HAP-1 (cell line): Measurements from ENCODE around the gene CCDC78.
A peak's percentile ranks its signal among the peaks of the same experiment; 100 is the strongest.
"Not testable (repeated sequence)": the region's sequence is repeated elsewhere in the genome, so short reads cannot be mapped to it uniquely, and the experiment has no call there.

Experiments used
- DNase-seq, 2 experiments: peaks; one replicate each; pipeline ENCODE4 v3.0.0-alpha.2; 2016 to 2020; ENCODE audit warnings: low spot score in 2 of 2
- H3K27me3 ChIP-seq: fragments of 250-450 bp; sonication (Bioruptor Pico); 2 replicates; pipeline ENCODE4 v1.5.1; 2020; ENCODE audit warnings: low read depth, mild to moderate bottlenecking, moderate library complexity
- H3K36me3 ChIP-seq: fragments of 250-450 bp; sonication (Bioruptor Pico); replicated peaks from 2 replicates; pipeline ENCODE4 v1.5.1; 2020; ENCODE audit warnings: mild to moderate bottlenecking
- H3K4me1 ChIP-seq: fragments of 250-450 bp; sonication (Bioruptor Pico); 2 replicates; pipeline ENCODE4 v1.5.1; 2020; ENCODE audit warnings: mild to moderate bottlenecking
- H3K4me3 ChIP-seq: fragments of 250-450 bp; sonication (Bioruptor Pico); 2 replicates; pipeline ENCODE4 v1.5.1; 2020; ENCODE audit warnings: mild to moderate bottlenecking, moderate library complexity
- H3K9me3 ChIP-seq: fragments of 250-450 bp; sonication (Bioruptor Pico); 2 replicates; pipeline ENCODE4 v1.5.1; 2020; ENCODE audit warnings: mild to moderate bottlenecking, moderate library complexity
- in situ Hi-C: fragments of 300-500 bp; cut with MboI; formaldehyde crosslinking; loops from 3 replicates; pipeline ENCODE4 v1.14.3; 2020; ENCODE audit warnings: low sequenced_read_pairs, inconsistent platforms, mixed read lengths

Gene CCDC78

DNA sequence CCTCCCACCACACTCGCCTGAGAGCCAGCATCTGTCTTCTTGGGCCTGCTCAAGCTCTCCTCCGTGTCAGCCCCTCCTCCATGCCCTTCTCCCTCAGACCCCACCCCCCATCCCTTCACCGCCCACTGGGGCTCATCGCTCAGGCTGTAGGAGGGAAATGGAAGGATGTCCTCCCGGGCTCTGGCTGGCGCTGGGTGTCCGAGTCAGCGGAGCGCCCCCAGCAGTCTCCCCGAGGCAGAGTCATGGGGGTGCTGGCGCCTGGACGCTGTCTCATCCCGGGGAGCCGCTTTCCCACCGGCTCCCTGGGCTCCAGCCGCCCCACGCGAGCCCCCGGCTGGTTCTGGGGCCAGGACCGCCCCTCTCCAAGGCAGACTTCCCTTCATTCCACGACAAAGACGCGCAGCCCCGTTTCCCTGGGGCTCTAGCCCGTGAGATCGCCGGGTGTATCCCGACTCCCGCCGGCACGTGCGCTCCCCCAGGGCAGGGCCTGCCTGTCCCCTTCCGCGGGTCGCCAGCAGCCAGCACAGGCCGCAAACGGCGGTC, 5.7 kb downstream of the CCDC78 start:
- DNase-seq, result peak; percentile 72 to 86
- Histone ChIP-seq H3K27me3 (no peaks in the 10 kb centered on the region), H3K4me3 (peak overlapping the region; percentile 75), H3K9me3 (no peaks in the 10 kb centered on the region), H3K36me3 (peaks cover 20% of the 10 kb centered on the region), H3K4me1 (peaks cover 23% of the 10 kb centered on the region)
- in situ Hi-C loops, result no loop called here

GRCh38 chr16:719815-720446, 6.3 kb downstream of the CCDC78 start:
- peak; percentile 64 to 73 for DNase-seq
- Histone ChIP-seq H3K36me3 (peaks cover 20% of the 10 kb centered on the region), H3K27me3 (no peaks in the 10 kb centered on the region), H3K9me3 (no peaks in the 10 kb centered on the region), H3K4me3 (peak overlapping the region; percentile 75), H3K4me1 (peaks cover 23% of the 10 kb centered on the region)
- in situ Hi-C loops, result no loop called here

- Histone ChIP-seq H3K4me1 (peaks cover 23% of the 10 kb centered on the region), H3K4me3 (no peak overlapping the region), H3K36me3 (peaks cover 20% of the 10 kb centered on the region), H3K9me3 (no peaks in the 10 kb centered on the region), H3K27me3 (no peaks in the 10 kb centered on the region)
- in situ Hi-C loops, result no loop called here
- DNase-seq, result no peak
Observed at GRCh38 chr16:718922-719321, 7.3 kb downstream of the CCDC78 start.

GRCh38 chr16:718389-718788, 7.9 kb downstream of the CCDC78 start:
- in situ Hi-C loops, result no loop called here
- Histone ChIP-seq H3K4me3 (no peak overlapping the region), H3K4me1 (peaks cover 23% of the 10 kb centered on the region), H3K36me3 (peaks cover 18% of the 10 kb centered on the region), H3K9me3 (no peaks in the 10 kb centered on the region), H3K27me3 (no peaks in the 10 kb centered on the region)
- no peak for DNase-seq

DNA sequence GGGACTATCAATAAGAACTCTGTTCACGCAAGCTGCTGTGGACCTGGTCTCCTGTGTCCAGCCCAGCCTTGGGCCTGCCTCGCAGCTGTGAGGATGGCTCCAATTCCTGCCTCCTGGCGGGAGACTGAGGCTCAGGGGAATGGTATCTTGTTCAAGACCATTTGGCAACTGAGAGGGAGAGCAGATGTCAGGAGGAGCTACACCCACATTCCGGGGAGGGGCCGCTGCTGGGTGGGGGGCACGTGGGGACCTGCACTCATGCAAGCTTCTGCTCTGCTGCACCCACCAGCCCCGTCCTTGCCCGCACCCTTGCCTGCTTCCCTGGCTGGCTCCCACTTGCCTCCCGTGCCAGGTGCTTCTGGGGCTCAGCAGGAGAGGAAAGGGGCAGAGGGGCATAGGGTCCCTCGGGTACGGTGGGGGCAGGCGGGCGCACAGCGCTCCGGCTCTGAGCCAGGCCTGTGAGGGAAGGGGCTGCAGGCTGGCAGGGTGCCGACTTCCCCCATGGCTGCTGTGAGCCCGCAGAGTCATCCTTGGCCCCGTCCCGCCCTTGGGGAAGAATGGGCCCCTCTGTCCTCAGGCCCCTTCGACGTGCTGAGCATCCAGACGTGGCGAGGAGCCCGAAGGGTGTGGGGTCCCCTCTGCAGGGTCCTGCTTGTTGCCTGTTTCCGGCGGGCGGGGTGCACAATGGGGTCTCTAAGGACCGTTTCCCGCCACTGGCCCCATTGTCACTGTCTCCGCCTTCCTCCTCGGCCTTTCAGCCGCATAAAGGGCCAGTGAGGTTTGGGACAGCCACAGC, 8.6 kb downstream of the CCDC78 start:
- no peaks in the 10 kb centered on the region for H3K9me3 ChIP-seq
- H3K36me3 ChIP-seq, result peaks cover 11% of the 10 kb centered on the region
- DNase-seq, result no peak
- H3K27me3 ChIP-seq, result no peaks in the 10 kb centered on the region
- in situ Hi-C loops, result no loop called here
- H3K4me1 ChIP-seq, result peaks cover 24% of the 10 kb centered on the region
- no peak overlapping the region for H3K4me3 ChIP-seq

DNA sequence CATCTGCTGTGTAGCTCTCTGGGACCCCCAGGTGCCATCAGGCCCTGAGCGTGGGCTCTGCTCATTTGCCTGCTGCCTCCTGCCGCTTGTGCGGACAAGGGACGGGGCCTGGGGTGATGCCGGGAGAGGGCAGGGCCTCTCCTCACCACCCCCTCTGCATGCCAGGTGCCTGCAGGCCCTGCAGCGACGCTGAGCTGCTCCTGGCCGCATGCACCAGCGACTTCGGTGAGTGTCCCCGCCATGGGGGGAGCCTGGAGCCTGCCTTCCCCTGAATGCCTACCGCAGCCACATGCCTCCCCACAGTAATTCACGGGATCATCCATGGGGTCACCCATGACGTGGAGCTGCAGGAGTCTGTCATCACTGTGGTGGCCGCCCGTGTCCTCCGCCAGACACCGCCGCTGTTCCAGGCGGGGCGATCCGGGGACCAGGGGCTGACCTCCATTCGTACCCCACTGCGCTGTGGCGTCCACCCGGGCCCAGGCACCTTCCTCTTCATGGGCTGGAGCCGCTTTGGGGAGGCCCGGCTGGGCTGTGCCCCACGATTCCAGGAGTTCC, 9.4 kb downstream of the CCDC78 start:
- no peak for DNase-seq
- peaks cover 7% of the 10 kb centered on the region; the same call in 1 of the 2 replicates for H3K36me3 ChIP-seq
- peak overlapping the region; percentile 46; the same call in 1 of the 2 replicates for H3K4me3 ChIP-seq
- H3K27me3 ChIP-seq, result no peaks in the 10 kb centered on the region
- in situ Hi-C loops, result no loop called here
- no peaks in the 10 kb centered on the region for H3K9me3 ChIP-seq
- peaks cover 25% of the 10 kb centered on the region for H3K4me1 ChIP-seq

GRCh38 chr16:716200-716568, 10.1 kb downstream of the CCDC78 start:
- DNase-seq, result peak; percentile 34 to 78
- Histone ChIP-seq H3K4me3 (peak overlapping the region; percentile 46), H3K36me3 (peaks cover 3% of the 10 kb centered on the region; the same call in 1 of the 2 replicates), H3K9me3 (no peaks in the 10 kb centered on the region), H3K4me1 (peaks cover 20% of the 10 kb centered on the region), H3K27me3 (no peaks in the 10 kb centered on the region)
- in situ Hi-C loops, result no loop called here

DNA sequence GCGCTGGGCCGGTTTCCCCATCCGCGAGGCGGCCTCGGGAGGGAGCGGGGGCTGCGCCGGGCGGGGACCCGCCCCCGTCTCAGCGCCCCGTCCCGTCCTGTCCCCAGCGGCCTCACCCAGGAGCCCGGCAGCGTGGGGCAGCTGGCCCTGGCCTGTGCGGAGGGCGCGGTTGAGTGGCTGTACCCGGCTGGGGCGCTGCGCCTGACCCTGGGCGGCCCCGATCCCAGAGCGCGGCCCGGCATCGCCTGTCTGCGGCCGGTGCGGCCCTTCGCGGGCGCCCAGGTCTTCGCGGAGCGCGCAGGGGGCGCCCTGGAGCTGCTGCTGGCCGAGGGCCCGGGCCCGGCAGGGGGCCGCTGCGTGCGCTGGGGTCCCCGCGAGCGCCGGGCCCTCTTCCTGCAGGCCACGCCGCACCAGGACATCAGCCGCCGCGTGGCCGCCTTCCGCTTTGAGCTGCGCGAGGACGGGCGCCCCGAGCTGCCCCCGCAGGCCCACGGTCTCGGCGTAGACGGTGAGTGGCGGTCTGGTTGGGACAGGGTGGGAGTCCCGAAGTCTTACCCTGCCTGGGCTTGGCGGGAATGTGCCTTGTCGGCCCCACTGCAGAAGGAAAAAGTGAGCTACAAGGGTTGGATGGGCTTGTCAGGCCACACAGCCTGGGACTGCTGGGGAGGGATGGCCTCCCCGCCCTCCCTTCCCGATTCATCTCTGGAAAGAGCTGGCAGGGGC, 10.6 kb downstream of the CCDC78 start:
- in situ Hi-C loops, result no loop called here
- peaks cover 20% of the 10 kb centered on the region for H3K4me1 ChIP-seq
- H3K27me3 ChIP-seq, result no peaks in the 10 kb centered on the region
- peak overlapping the region; percentile 46 for H3K4me3 ChIP-seq
- H3K9me3 ChIP-seq, result no peaks in the 10 kb centered on the region
- H3K36me3 ChIP-seq, result peaks cover 3% of the 10 kb centered on the region; the same call in 1 of the 2 replicates
- DNase-seq, result peak; percentile 32 to 65

DNA sequence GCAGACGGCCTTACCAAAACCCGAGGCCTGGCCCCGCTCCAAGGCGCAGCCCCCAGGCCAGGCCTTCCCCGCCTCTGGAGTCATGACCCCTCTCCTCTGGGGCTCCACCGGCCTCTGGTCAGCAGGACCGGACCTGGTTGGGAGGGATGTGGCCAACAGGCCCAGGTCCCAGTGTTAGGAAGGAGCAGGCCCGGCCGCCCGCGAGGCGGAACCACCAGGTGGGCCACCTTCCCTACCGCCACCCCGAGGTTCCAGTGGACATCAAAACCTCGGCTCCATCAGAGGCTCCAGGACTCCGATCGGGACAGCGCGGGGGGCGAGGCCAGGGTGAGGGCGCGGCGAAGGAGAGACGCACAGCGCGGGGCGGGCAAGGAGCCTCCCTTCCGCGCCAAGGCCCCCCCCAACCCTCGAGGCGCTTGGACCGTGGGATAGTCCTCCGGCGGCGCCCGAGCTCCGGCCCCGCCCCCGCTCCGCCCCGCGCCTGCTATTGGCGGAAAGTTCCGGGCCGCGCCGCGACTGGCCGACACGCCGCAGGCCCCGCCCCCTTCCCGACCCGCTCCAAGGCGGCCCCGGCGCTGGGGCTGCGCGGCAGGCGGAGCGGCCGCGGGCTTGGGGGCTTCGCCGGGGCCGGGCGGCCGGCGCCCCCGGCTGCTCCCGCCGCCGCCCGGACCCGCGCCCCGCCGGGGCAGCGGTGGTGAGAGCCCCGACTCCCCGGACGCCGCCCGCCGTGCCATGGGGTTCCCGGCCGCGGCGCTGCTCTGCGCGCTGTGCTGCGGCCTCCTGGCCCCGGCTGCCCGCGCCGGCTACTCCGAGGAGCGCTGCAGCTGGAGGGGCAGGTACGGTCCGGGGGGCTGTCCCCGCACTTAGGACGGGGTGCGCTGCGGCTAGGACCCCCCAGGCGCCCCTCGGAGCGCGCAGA, 11.4 kb downstream of the CCDC78 start, which contains the start of gene METRN:
TSS of gene METRN (plus strand) at position 561 of the 919 bp plus-strand sequence. CDS start at position 733, 172 bp downstream.
- Histone ChIP-seq H3K9me3 (no peaks in the 10 kb centered on the region), H3K4me1 (peaks cover 13% of the 10 kb centered on the region), H3K36me3 (peaks cover 3% of the 10 kb centered on the region; the same call in 1 of the 2 replicates), H3K4me3 (peak within 1 kb of the TSS; percentile 46), H3K27me3 (no peaks in the 10 kb centered on the region)
- DNase-seq, result peak; percentile 85 to 97
- in situ Hi-C loops, result no loop called here

- in situ Hi-C loops, result no loop called here
Observed at GRCh38 chr16:714079-714478, 12.2 kb downstream of the CCDC78 start.

DNA sequence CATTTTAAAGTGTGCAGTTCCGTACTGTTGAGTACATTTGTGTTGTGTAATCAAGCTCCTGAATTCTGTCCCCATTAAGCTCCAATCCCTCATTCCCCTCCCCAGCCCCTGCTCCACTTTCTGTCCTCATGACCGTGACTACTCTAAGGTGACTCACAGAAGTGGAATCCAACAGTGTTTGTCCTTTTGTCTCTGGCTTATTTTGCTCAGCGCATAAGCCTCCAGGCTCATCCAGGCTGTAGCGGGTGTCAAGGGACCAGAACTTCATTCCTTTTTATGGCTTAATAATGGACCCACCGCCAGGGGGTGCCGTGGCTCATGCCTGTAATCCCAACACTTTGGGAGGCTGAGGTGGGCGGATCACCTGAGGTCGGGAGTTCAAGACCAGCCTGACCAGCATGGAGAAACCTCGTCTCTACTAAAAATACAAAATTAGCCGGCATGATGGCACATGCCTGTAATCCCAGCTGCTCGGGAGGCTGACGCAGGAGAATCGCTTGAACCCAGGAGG, 13.4 kb downstream of the CCDC78 start:
- H3K4me3 ChIP-seq, H3K27me3 ChIP-seq, H3K9me3 ChIP-seq, in situ Hi-C loops, H3K36me3 ChIP-seq: not testable (repeated sequence)
- peak; percentile 82 to 88 for DNase-seq
- H3K4me1 ChIP-seq, result peaks cover 12% of the 10 kb centered on the region; the same call in 1 of the 2 replicates

More at GRCh38 chr16:714079-714478, 12.2 kb downstream of the CCDC78 start:
- Histone ChIP-seq H3K4me3 (no peak overlapping the region), H3K9me3 (no peaks in the 10 kb centered on the region), H3K36me3 (peaks cover 3% of the 10 kb centered on the region; the same call in 1 of the 2 replicates), H3K27me3 (no peaks in the 10 kb centered on the region), H3K4me1 (peaks cover 12% of the 10 kb centered on the region; the same call in 1 of the 2 replicates)
- no peak for DNase-seq

DNA sequence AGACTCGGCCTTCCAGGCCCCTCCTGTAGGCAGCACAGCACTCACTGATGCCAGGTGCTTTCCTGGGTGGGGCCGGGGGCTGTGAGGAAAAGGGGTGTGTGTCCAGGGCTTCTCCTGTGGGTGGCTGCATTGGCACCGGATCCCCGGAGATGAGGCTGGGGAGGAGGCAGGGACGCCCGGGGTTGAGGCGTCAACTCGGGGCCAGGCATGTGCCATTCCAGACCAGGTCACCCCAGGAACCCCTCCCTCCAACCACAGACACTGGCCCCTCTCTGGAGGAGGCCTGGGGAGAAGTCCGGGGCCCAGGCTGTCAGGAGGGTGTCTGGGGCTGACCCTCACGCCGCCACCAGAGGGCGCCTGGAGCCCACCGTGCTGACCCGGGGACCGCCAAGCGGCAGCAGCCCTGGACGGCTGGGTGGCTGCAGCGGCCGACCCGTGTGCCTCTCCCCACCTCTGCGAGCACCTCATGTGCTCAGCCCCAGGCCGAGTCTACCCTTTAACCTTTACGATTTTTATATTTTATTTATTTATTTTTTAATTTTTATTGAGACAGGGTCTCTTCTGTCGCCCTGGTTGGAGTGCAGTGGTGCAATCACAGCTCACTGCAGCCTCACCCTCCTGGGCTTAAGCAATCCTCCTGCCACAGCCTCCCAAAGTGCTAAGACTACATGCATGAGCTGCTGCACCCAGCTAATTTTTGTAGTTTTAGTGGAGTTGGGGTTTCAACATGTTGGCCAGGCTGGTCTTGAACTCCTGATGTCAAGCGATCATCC, 14.5 kb downstream of the CCDC78 start:
- peaks cover 1% of the 10 kb centered on the region; the same call in 1 of the 2 replicates for H3K36me3 ChIP-seq
- H3K27me3 ChIP-seq, result peaks cover 11% of the 10 kb centered on the region
- H3K9me3 ChIP-seq, result no peaks in the 10 kb centered on the region
- H3K4me3 ChIP-seq, result no peak overlapping the region
- H3K4me1 ChIP-seq, result peaks cover 12% of the 10 kb centered on the region; the same call in 1 of the 2 replicates
- DNase-seq, result peak; percentile 71 to 91
- in situ Hi-C loops, result no loop called here
